Testis (tissue), 2 donors: ENCODE results near the gene ADD3.

Experiments used
- CTCF ChIP-seq, 3 experiments: fragments of 450-650 bp in 2 of 3; fragments of 200-600 bp in 1 of 3; sonication (generic) in 1 of 3; IDR thresholded peaks; one replicate each; pipeline ENCODE4 v1.5.1; 2016 to 2019; ENCODE audit warnings: antibody characterized with exemption in 3 of 3, mild to moderate bottlenecking in 2 of 3, moderate library complexity in 1 of 3
- POLR2A ChIP-seq: fragments of 450-650 bp; IDR thresholded peaks from one replicate; pipeline ENCODE4 v1.6.1; 2017; ENCODE audit warnings: antibody characterized with exemption, mild to moderate bottlenecking, moderate library complexity

GRCh38 chr10:110074298-110074697, 66.5 kb downstream of the ADD3 start:
- no peak for TF ChIP-seq POLR2A
- TF ChIP-seq CTCF (IDR thresholded peaks at IDR 0.05), result no peak
